Activated CD8-positive, alpha-beta memory T cell treated with anti-CD3 and anti-CD28 coated beads, Interleukin-2, amount 10 ng/mL, durations not matched to agents 7 days and 5 days (primary cell): ENCODE data around the gene SUPT5H. TPM values are rescaled to one million over a fixed set of nuclear protein-coding genes. Genes with fewer than 3 reads are reported as not detected.
"Not testable (repeated sequence)": the region's sequence is repeated elsewhere in the genome, so short reads cannot be mapped to it uniquely, and the experiment has no call there.

Experiments used
- ATAC-seq: fragments of 150-1000 bp; cut with Tn5 transposase; one replicate; pipeline ENCODE4 v1.10.0; 2021; ENCODE audit warnings: moderate library complexity
- CTCF ChIA-PET: fragments of 350-600 bp; sonication (Branson Sonifier 250); formaldehyde crosslinking; loops from one replicate; lab custom pipeline; 2021; ENCODE audit warnings: antibody characterized with exemption; lab: Charles Lee
- DNase-seq: peaks from one replicate; pipeline ENCODE4 v3.0.0-alpha.2; 2020
- H3K27ac Mint-ChIP-seq: one replicate; pipeline ENCODE4 v1.8.0; 2021; ENCODE audit warnings: mild to moderate bottlenecking, mixed read lengths
- H3K27me3 Mint-ChIP-seq: one replicate; pipeline ENCODE4 v1.8.0; 2021; ENCODE audit warnings: mixed read lengths
- H3K36me3 Mint-ChIP-seq: one replicate; pipeline ENCODE4 v1.8.0; 2021; ENCODE audit warnings: mild to moderate bottlenecking, mixed read lengths
- H3K4me1 Mint-ChIP-seq: one replicate; pipeline ENCODE4 v1.8.0; 2021; ENCODE audit warnings: mixed read lengths
- H3K4me3 Mint-ChIP-seq: one replicate; pipeline ENCODE4 v1.8.0; 2021; ENCODE audit warnings: mild to moderate bottlenecking, moderate library complexity, mixed read lengths
- H3K9me3 Mint-ChIP-seq: one replicate; pipeline ENCODE4 v1.8.0; 2022; ENCODE audit warnings: low read depth, mixed read lengths
- total RNA-seq, 2 experiments: library from RNA; stranded (reverse); gene quantifications; one replicate each; pipeline ENCODE4 v1.2.3, GENCODE V29; 2021

The SUPT5H gene
- total RNA-seq, 2 experiments from 2014 or later = 144 to 181 TPM

DNA sequence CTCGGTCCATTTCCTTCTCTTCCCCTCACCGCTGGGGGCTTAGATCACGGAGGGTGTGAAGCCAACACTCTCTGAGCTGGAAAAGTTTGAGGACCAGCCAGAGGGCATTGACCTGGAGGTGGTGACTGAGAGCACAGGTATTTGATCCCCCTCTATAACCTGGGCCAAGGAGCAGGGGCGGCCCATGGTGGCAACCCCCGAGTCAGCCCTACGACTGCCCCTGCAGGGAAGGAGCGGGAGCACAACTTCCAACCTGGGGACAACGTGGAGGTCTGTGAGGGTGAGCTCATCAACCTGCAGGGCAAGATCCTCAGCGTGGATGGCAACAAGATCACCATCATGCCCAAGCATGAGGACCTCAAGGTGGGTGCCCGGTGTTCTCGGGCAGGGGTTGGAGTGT is 23.7 kb downstream of the SUPT5H start:
- no peak overlapping the region for H3K27ac Mint-ChIP-seq
- ATAC-seq (no peak), DNase-seq (no peak)
- no peak overlapping the region for H3K4me3 Mint-ChIP-seq
- CTCF ChIA-PET = interaction anchor here (1.4 kb wide), 1 partner anchor 9 kb away, joined by 4 read pairs; no protein-coding TSS in a partner anchor
- peaks cover 11% of the 10 kb centered on the region for H3K4me1 Mint-ChIP-seq
- no peaks in the 10 kb centered on the region for H3K27me3 Mint-ChIP-seq
- H3K9me3 Mint-ChIP-seq = no peaks in the 10 kb centered on the region
- peaks cover 52% of the 10 kb centered on the region for H3K36me3 Mint-ChIP-seq

DNA sequence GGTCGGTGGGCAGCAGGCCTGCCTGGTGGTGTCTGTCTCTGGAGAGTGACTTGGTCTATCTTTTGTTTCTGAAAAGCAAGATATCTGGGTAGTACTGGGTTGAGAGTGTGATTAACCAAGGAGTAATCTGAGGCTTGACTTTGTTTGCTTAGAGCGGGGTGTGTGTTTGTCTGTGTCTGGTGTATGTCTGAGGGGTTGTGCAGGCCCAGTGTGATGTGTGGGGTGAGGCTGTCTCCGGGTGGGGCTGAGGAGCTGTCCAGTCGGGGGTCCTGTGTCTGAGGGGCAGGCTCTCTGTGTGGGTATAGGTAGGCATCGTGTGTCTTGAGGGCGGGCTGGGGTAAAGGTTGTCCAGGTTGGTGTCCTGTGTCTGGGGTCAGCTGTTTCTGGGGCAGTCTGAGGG is 24.2 kb downstream of the SUPT5H start:
- DNase-seq = no peak
- Mint-ChIP-seq H3K4me1 (peaks cover 11% of the 10 kb centered on the region), H3K36me3 (peaks cover 54% of the 10 kb centered on the region), H3K27me3 (no peaks in the 10 kb centered on the region), H3K27ac (peak overlapping the region; percentile 13), H3K9me3 (no peaks in the 10 kb centered on the region), H3K4me3 (no peak overlapping the region)
- CTCF ChIA-PET = interaction anchor here (1.4 kb wide), 1 partner anchor 9 kb away, joined by 4 read pairs; no protein-coding TSS in a partner anchor
- ATAC-seq = no peak

DNA sequence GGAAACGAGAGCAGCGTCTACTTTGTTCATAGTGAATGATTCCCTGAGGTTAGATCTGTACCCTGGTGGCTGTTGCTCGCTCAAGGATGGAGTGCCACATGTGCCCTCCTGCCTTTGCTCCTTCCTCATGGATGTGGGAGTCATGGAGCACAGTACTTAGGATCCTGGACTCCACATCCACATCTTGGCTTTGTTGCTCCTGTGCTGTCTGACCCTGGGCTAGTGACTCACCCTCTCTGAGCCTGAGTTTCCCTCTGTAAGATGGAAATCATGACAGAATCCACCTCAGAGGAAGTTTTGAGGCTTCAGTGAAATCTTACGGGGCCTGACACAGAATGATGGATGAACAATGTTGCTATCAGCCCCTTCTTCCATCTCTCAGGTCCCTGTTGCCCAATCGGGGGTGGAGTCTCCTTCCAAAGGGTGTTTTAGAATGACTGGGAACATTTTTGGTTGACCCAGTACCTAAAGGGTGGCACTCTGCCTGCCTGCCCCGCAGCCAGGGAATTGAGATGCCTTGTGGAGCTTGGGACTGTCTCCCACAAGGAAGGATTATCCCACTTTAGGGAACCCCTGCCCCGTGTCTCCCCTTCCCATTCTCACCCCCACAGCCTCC is 25.4 kb downstream of the SUPT5H start:
- peaks cover 53% of the 10 kb centered on the region for H3K36me3 Mint-ChIP-seq
- no peak for ATAC-seq
- H3K4me3 Mint-ChIP-seq = no peak overlapping the region
- no peak for DNase-seq
- H3K27ac Mint-ChIP-seq = no peak overlapping the region
- peaks cover 11% of the 10 kb centered on the region for H3K4me1 Mint-ChIP-seq
- CTCF ChIA-PET = interaction anchor here (1.1 kb wide), 1 partner anchor 62 kb away, joined by 3 read pairs; the partner anchor contains the start of gene EID2B
- no peaks in the 10 kb centered on the region for H3K9me3 Mint-ChIP-seq
- H3K27me3 Mint-ChIP-seq = no peaks in the 10 kb centered on the region

DNA sequence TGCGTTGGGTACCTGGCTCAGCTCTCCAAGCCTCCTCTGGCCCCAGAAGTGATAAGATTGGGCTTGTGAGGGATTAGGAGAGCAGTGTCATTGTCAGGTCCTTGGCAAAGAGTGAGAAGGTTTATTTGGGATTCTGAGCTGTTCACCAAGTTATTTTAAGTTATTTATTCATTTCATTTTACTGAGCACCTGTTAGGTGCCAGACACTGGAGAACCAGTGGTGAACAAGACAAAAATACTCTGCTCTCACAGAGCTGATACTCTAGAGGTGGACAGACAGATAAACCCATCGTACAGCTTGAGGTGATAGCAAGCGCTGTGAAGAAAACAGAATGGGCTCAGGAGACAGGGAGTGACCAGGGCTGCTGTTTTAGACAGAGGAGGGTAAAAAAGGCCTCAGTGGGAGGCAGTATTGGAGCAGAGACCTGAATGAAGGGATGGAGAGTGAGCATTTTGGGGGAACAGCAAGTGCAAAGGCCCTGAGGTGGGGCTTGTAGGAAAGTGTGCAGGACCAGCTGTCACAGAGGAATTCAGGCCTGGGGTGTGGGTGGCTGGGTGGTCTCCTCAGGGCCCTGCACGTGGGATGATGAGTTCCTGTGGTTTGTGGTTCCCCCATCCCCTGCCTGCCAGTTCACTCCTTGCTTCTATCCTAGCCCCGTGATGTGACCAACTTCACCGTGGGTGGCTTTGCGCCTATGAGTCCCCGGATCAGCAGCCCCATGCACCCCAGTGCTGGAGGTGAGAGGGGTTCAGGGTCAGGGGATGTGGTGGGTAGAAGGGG is 26.6 kb downstream of the SUPT5H start:
- CTCF ChIA-PET = interaction anchor here (0.8 to 1.1 kb wide), 2 partner anchors 15 to 60 kb away, joined by 3 read pairs; partner anchors contain the start of gene EID2B
- ATAC-seq (no peak), DNase-seq (no peak)
- H3K27ac Mint-ChIP-seq = peak overlapping the region; percentile 56
- H3K36me3 Mint-ChIP-seq = peaks cover 52% of the 10 kb centered on the region
- H3K9me3 Mint-ChIP-seq = no peaks in the 10 kb centered on the region
- peaks cover 11% of the 10 kb centered on the region for H3K4me1 Mint-ChIP-seq
- H3K4me3 Mint-ChIP-seq = no peak overlapping the region
- H3K27me3 Mint-ChIP-seq = no peaks in the 10 kb centered on the region

DNA sequence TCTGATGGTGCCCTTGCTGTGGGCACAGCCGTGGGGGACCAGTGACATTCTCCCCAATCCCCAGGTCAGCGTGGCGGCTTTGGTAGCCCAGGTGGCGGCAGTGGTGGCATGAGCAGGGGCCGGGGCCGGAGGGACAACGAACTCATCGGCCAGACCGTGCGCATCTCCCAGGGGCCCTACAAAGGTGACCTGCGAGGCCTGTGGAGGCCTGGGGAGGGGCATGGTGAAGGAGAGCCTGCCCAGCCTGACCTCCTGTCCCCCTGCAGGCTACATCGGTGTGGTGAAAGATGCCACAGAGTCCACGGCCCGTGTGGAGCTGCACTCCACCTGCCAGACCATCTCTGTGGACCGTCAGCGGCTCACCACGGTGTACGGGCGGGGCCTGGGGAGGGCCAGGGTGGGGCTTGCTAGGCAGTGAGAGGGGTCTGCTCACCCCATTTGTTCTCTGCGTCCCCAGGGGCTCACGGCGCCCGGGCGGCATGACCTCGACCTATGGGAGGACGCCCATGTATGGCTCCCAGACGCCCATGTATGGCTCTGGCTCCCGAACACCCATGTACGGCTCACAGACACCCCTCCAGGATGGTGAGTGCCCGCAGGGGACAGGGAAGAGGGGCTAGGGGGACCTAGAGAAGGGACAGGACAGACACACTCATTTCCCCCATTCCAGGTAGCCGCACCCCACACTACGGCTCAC is 27.5 kb downstream of the SUPT5H start:
- Mint-ChIP-seq H3K36me3 (peaks cover 49% of the 10 kb centered on the region), H3K27ac (no peak overlapping the region)

DNA sequence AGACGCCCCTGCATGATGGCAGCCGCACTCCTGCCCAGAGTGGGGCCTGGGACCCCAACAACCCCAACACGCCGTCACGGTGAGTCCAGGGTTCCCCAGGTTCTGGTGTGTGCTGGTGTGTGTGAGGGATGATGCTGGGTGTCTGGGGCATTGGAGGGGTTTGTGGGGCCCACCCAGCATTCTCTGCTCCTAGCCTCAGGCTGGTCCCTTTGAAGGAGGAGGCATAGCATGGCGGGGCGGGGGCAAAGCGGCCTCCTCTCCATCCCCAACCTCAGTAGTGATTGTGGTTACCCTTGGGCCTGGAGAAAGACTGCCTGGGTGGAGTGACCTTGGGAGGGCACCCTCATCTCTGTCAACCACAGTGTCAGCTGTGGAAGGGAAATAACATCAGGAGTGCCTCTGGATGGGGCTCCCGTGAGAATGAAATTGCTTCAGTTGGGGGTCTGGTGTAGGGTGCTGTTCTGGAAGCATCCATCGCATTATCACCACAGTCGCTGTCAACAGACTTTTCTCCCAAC is 28.1 kb downstream of the SUPT5H start:
- H3K9me3 Mint-ChIP-seq = no peaks in the 10 kb centered on the region
- peaks cover 11% of the 10 kb centered on the region for H3K4me1 Mint-ChIP-seq
- H3K27me3 Mint-ChIP-seq = no peaks in the 10 kb centered on the region
- H3K36me3 Mint-ChIP-seq = peaks cover 44% of the 10 kb centered on the region
- ATAC-seq (no peak), DNase-seq (no peak)
- no peak overlapping the region for H3K27ac Mint-ChIP-seq
- CTCF ChIA-PET = interaction anchor here (0.6 to 4.9 kb wide), 18 partner anchors 8 to 370 kb away, joined by 3 to 37 read pairs (median 5); partner anchors contain the start of genes EID2B, RPS16 and SUPT5H
- no peak overlapping the region for H3K4me3 Mint-ChIP-seq

More for the DNA sequence above, 27.5 kb downstream of the SUPT5H start:
- Mint-ChIP-seq H3K27me3 (no peaks in the 10 kb centered on the region), H3K9me3 (no peaks in the 10 kb centered on the region), H3K4me1 (peaks cover 11% of the 10 kb centered on the region), H3K4me3 (no peak overlapping the region)
- CTCF ChIA-PET = interaction anchor here (0.6 to 4.9 kb wide), 5 partner anchors 9 to 60 kb away, joined by 3 to 37 read pairs (median 10); partner anchors contain the start of gene EID2B
- DNase-seq = no peak
- no peak for ATAC-seq

DNA sequence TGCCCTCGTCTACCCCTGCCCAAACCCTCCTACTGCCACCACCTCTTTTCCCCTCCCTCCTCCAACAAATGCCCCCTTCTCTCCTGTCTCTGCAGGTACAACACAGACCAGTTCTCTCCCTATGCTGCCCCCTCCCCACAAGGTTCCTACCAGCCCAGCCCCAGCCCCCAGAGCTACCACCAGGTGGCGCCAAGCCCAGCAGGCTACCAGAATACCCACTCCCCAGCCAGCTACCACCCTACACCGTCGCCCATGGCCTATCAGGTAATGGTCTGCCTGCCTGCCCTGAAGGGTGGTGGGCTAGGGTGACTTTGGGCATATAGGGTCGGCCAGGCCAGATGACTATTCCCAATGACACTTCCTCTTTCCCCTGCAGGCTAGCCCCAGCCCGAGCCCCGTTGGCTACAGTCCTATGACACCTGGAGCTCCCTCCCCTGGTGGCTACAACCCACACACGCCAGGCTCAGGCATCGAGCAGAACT is 28.8 kb downstream of the SUPT5H start:
- Mint-ChIP-seq H3K4me1 (peaks cover 11% of the 10 kb centered on the region), H3K27me3 (no peaks in the 10 kb centered on the region), H3K4me3 (no peak overlapping the region), H3K9me3 (no peaks in the 10 kb centered on the region), H3K36me3 (peaks cover 38% of the 10 kb centered on the region), H3K27ac (no peak overlapping the region)
- CTCF ChIA-PET = interaction anchor here (0.6 to 4.9 kb wide), 26 partner anchors 8 to 369 kb away, joined by 3 to 37 read pairs (median 5); partner anchors contain the start of genes EID2B, MED29, PAF1 and RPS16
- ATAC-seq (peak; percentile 83), DNase-seq (peak; percentile 67)

DNA sequence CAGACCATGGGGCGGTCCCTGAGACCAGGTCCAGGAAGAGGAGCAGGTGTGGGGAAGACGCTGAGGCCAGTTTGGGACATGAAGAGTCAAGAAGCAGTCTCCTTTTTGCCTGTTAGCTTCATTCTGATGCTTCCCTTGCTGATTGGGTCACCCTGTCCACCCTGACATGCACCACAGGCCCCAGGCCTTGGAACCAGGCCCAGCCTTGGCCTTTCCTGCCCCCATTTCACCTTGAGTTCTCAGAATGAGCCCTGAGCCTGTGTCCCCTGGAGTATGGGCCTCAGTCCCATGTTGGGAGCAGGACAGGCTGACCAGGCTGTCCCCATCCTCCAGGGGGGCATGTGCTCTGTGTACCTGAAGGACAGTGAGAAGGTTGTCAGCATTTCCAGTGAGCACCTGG is 30.4 kb downstream of the SUPT5H start:
- DNase-seq = no peak
- no peak for ATAC-seq
- Mint-ChIP-seq H3K27me3 (no peaks in the 10 kb centered on the region), H3K36me3 (peaks cover 29% of the 10 kb centered on the region), H3K4me1 (peaks cover 20% of the 10 kb centered on the region), H3K9me3 (no peaks in the 10 kb centered on the region), H3K4me3 (no peak overlapping the region), H3K27ac (no peak overlapping the region)
- CTCF ChIA-PET = interaction anchor here (1.3 to 4.9 kb wide), 3 partner anchors 13 to 57 kb away, joined by 5 to 37 read pairs (median 19); partner anchors contain the start of gene EID2B

DNA sequence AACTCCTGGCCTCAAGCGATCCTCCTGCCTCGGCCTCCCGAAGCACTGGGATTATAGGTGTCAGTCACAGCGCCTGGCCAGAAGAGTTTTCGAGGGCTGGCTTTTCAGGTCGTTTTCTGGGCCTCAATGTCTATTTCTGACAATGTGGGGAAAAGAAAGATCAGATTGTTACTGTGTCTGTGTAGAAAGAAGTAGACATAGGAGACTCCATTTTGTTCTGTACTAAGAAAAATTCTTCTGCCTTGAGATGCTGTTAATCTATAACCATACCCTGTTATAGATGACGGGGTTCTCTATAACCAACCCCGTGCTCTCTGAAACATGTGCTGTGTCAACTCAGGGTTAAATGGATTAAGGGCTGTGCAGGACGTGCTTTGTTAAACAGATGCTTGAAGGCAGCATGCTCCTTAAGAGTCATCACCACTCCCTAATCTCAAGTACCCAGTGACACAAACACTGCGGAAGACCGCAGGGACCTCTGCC is 34.0 kb downstream of the SUPT5H start:
- DNase-seq, CTCF ChIA-PET, H3K27me3 Mint-ChIP-seq, H3K9me3 Mint-ChIP-seq, ATAC-seq: not testable (repeated sequence)
- Mint-ChIP-seq H3K36me3 (peaks cover 18% of the 10 kb centered on the region), H3K4me3 (peak overlapping the region; percentile 89), H3K27ac (peak overlapping the region; percentile 93), H3K4me1 (peaks cover 27% of the 10 kb centered on the region)

DNA sequence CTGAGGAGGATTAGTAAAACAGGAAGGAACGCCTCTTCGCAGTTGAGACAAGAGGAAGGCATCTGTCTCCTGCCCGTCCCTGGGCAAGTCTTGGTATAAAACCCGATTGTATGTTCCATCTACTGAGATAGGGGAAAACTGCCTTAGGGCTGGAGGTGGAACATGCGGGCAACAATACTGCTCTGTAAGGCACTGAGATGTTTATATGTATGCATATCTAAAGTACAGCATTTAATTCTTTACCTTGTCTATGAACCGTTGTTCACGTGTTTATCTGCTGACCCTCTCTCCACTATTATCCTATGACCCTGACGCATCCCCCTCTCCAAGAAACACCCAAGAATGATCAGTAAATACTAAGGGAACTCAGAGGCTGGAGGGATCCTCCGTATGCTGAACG is 34.5 kb downstream of the SUPT5H start:
- no peak for ATAC-seq
- H3K27ac Mint-ChIP-seq = peak overlapping the region; percentile 93
- no peak for DNase-seq
- CTCF ChIA-PET = interaction anchor here (0.8 kb wide), 1 partner anchor 23 kb away, joined by 3 read pairs; no protein-coding TSS in a partner anchor
- H3K4me1 Mint-ChIP-seq = peaks cover 27% of the 10 kb centered on the region
- no peaks in the 10 kb centered on the region for H3K9me3 Mint-ChIP-seq
- H3K4me3 Mint-ChIP-seq = peak overlapping the region; percentile 89
- no peaks in the 10 kb centered on the region for H3K27me3 Mint-ChIP-seq
- H3K36me3 Mint-ChIP-seq = peaks cover 14% of the 10 kb centered on the region

DNA sequence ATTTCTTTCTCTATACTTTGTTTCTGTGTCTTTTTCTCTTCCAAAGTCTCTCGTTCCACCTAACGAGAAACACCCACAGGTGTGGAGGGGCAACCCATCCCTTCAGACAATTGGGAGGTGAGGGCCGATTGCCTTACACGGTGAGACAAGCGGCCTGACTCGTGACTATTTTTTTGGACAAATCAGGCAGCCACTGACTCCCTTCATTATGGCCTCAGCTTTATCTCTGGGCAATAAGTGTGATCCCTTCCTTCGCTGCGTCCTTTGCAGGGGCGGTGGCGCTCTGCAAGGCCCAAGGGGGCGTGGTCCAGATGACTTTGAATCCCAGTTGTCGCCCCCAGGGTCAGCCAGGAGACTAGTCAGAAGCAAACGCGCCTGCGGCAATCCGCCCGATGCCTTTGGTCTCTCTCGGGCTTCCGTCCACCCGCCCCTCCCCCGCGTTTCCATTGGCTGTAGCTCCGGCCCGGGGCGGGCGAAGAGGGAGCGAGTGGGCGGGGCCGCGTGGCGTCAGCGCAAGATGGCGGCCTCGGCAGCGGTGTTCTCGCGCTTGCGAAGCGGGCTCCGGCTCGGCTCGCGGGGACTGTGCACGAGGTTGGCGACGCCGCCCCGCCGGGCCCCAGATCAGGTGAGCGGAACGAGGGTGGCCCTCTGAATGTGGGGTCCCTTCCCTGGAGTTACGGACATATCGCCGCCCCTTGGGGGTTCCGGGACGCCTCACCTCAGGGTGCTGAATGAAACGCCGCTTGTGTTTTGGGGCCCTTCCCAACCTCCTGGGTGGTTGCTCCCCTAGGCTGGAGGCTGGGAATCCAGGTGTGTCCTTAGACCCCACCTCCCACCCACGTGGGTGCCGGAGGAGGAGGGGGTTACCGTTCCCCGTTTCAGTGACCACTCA is 35.2 kb downstream of the SUPT5H start, which contains the start of gene TIMM50:
Gene TIMM50, plus strand, starts transcription at position 502 of the 892 bp plus-strand sequence. Its CDS starts 16 bp downstream, at position 518.
- H3K27me3 Mint-ChIP-seq = no peaks in the 10 kb centered on the region
- DNase-seq (peak; percentile 98), ATAC-seq (peak; percentile 97)
- H3K4me3 Mint-ChIP-seq = peak within 1 kb of the TSS; percentile 89
- H3K36me3 Mint-ChIP-seq = peaks cover 10% of the 10 kb centered on the region
- peak within 1 kb of the TSS; percentile 93 for H3K27ac Mint-ChIP-seq
- H3K9me3 Mint-ChIP-seq = no peaks in the 10 kb centered on the region
- CTCF ChIA-PET = interaction anchor here (0.6 to 1.3 kb wide), 5 partner anchors 21 to 134 kb away, joined by 3 to 5 read pairs (median 3); partner anchors contain the start of gene EID2B
- H3K4me1 Mint-ChIP-seq = peaks cover 27% of the 10 kb centered on the region
